A549 (cell line): ENCODE results near the gene TCF7L2.

Experiments
- CTCF ChIP-seq: fragments of >200 bp; sonication (Bioruptor Twin); formaldehyde crosslinking; IDR thresholded peaks from 3 replicates; pipeline ENCODE4 v1.5.1; 2016
- HEYL ChIP-seq: fragments of 250-450 bp; sonication (Bioruptor Pico); IDR thresholded peaks from 2 replicates; pipeline ENCODE4 v1.8.0; 2021; ENCODE audit warnings: mild to moderate bottlenecking, moderate library complexity
- ZNF302 ChIP-seq: fragments of 250-450 bp; sonication (Bioruptor Pico); IDR thresholded peaks from 2 replicates; pipeline ENCODE4 v1.9.0; 2021; ENCODE audit warnings: inconsistent platforms, mild to moderate bottlenecking, moderate library complexity
- TF ChIP-seq, protein P1 (sequence below): IDR thresholded peaks from 2 replicates; pipeline ENCODE4 v1.6.1; 2012; ENCODE audit warnings: low read depth, borderline replicate concordance
- TF ChIP-seq, protein P2 (sequence below): fragments of 150-350 bp; IDR thresholded peaks from 2 replicates; pipeline ENCODE4 v1.6.1; 2014; ENCODE audit warnings: low read depth, mild to moderate bottlenecking, low read length
- TF ChIP-seq, protein P3 (sequence below): IDR thresholded peaks from 2 replicates; pipeline ENCODE4 v1.6.1; 2012
- TF ChIP-seq, protein P4 (sequence below): fragments of 200-600 bp; sonication (generic); IDR thresholded peaks from 2 replicates; pipeline ENCODE4 v1.6.1; 2016; ENCODE audit warnings: antibody characterized with exemption, mild to moderate bottlenecking, moderate library complexity

DNA sequence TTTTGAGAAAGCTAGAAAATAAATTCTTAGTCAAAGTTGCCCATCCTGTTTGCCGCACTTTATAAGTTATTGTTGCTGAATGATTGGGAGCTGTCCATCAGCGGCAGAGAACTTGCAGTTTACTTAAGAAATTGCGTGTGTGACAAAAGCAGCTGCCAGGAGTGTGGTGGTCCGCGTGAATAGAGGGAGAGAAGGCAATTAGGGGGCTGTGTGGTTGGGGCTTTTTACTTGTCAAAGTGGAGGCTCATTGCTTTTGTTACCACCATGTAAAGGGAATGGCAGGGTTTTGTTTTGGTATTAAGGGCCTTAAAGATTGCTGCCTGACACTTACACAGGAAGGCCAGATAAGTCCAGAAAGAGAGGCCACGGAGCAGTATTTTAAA, 177.8 kb downstream of the TCF7L2 start:
- TF ChIP-seq CTCF (no peak), ZNF302 (CRISPR knock-in tag) (no peak), HEYL (CRISPR knock-in tag) (no peak)
- TF ChIP-seq, protein P1, sequence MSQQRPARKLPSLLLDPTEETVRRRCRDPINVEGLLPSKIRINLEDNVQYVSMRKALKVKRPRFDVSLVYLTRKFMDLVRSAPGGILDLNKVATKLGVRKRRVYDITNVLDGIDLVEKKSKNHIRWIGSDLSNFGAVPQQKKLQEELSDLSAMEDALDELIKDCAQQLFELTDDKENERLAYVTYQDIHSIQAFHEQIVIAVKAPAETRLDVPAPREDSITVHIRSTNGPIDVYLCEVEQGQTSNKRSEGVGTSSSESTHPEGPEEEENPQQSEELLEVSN: no peak
- TF ChIP-seq, protein P2, sequence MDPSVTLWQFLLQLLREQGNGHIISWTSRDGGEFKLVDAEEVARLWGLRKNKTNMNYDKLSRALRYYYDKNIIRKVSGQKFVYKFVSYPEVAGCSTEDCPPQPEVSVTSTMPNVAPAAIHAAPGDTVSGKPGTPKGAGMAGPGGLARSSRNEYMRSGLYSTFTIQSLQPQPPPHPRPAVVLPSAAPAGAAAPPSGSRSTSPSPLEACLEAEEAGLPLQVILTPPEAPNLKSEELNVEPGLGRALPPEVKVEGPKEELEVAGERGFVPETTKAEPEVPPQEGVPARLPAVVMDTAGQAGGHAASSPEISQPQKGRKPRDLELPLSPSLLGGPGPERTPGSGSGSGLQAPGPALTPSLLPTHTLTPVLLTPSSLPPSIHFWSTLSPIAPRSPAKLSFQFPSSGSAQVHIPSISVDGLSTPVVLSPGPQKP: no peak
- TF ChIP-seq, protein P3, sequence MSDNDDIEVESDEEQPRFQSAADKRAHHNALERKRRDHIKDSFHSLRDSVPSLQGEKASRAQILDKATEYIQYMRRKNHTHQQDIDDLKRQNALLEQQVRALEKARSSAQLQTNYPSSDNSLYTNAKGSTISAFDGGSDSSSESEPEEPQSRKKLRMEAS: no peak
- TF ChIP-seq, protein P4, sequence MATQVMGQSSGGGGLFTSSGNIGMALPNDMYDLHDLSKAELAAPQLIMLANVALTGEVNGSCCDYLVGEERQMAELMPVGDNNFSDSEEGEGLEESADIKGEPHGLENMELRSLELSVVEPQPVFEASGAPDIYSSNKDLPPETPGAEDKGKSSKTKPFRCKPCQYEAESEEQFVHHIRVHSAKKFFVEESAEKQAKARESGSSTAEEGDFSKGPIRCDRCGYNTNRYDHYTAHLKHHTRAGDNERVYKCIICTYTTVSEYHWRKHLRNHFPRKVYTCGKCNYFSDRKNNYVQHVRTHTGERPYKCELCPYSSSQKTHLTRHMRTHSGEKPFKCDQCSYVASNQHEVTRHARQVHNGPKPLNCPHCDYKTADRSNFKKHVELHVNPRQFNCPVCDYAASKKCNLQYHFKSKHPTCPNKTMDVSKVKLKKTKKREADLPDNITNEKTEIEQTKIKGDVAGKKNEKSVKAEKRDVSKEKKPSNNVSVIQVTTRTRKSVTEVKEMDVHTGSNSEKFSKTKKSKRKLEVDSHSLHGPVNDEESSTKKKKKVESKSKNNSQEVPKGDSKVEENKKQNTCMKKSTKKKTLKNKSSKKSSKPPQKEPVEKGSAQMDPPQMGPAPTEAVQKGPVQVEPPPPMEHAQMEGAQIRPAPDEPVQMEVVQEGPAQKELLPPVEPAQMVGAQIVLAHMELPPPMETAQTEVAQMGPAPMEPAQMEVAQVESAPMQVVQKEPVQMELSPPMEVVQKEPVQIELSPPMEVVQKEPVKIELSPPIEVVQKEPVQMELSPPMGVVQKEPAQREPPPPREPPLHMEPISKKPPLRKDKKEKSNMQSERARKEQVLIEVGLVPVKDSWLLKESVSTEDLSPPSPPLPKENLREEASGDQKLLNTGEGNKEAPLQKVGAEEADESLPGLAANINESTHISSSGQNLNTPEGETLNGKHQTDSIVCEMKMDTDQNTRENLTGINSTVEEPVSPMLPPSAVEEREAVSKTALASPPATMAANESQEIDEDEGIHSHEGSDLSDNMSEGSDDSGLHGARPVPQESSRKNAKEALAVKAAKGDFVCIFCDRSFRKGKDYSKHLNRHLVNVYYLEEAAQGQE: no peak
